Lower lobe of right lung (tissue), 2 donors: ENCODE results near the gene LDB2. TPM values are rescaled to one million over a fixed set of nuclear protein-coding genes. Genes with fewer than 3 reads are reported as not detected.

Experiments used
- ATAC-seq, 2 donors: fragments of 200-7000 bp; cut with Tn5 transposase; one replicate each; pipeline ENCODE4 v1.9.1; 2020 to 2022; ENCODE audit warnings: mild to moderate bottlenecking in 2 of 2, moderate library complexity in 2 of 2
- DNase-seq: peaks from one replicate; pipeline ENCODE4 v3.0.0-alpha.2; 2020
- H3K27ac ChIP-seq: fragments of 200-600 bp; one replicate; pipeline ENCODE4 v1.8.0; 2022
- H3K27me3 ChIP-seq: fragments of 200-600 bp; one replicate; pipeline ENCODE4 v1.8.0; 2022; ENCODE audit warnings: low read depth
- H3K36me3 ChIP-seq: fragments of 200-600 bp; one replicate; pipeline ENCODE4 v1.8.0; 2022; ENCODE audit warnings: mild to moderate bottlenecking
- H3K4me1 ChIP-seq: fragments of 200-600 bp; one replicate; pipeline ENCODE4 v1.8.0; 2022
- H3K4me3 ChIP-seq: fragments of 200-600 bp; one replicate; pipeline ENCODE4 v1.8.0; 2022; ENCODE audit warnings: mild to moderate bottlenecking
- H3K9me3 ChIP-seq: fragments of 200-600 bp; one replicate; pipeline ENCODE4 v1.8.0; 2022
- CTCF ChIP-seq: fragments of 200-600 bp; IDR thresholded peaks from one replicate; pipeline ENCODE4 v1.8.0; 2022; ENCODE audit warnings: antibody characterized with exemption, mild to moderate bottlenecking
- intact Hi-C: fragments of 100-400 bp; cut with DNase I; formaldehyde crosslinking; loops from one replicate; pipeline ENCODE4 v1.11.0; 2022
- total RNA-seq: library from RNA; stranded (reverse); fragmentation: NEBNext Ultra II Directional; extraction: Animal tissue kit (Norgen Biotek cat#: 25700); gene quantifications from one replicate; pipeline ENCODE4 v1.2.1, GENCODE V29; 2021
- donor health status: DM: no; HTN: yes; CAD: no; lungs with severe emphysema.

LDB2 gene
- total RNA-seq, 1 donor from 2014 or later = 113 TPM

- DNase-seq (no peak), ATAC-seq (peak; percentile 30 to 54)
- TF ChIP-seq CTCF = no peak
Measured at GRCh38 chr4:16862697-16863096, 35.7 kb downstream of the LDB2 start.

GRCh38 chr4:16860516-16860915 is 37.9 kb downstream of the LDB2 start:
- no peak for DNase-seq
- Histone ChIP-seq H3K4me3 (no peak overlapping the region), H3K4me1 (peaks cover 21% of the 10 kb centered on the region), H3K27me3 (no peaks in the 10 kb centered on the region), H3K36me3 (no peaks in the 10 kb centered on the region), H3K27ac (no peak overlapping the region), H3K9me3 (no peaks in the 10 kb centered on the region)
- ATAC-seq = no peak
- TF ChIP-seq CTCF = no peak
- intact Hi-C loops = no loop called here

More at GRCh38 chr4:16862697-16863096, 35.7 kb downstream of the LDB2 start:
- H3K27ac ChIP-seq = no peak overlapping the region
- H3K36me3 ChIP-seq = no peaks in the 10 kb centered on the region
- H3K9me3 ChIP-seq = no peaks in the 10 kb centered on the region
- no peak overlapping the region for H3K4me3 ChIP-seq
- H3K27me3 ChIP-seq = no peaks in the 10 kb centered on the region
- peaks cover 21% of the 10 kb centered on the region for H3K4me1 ChIP-seq
- intact Hi-C loops = no loop called here

- intact Hi-C loops = no loop called here
- no peak for TF ChIP-seq CTCF
Measured at GRCh38 chr4:16859031-16859430, 39.4 kb downstream of the LDB2 start.

GRCh38 chr4:16858275-16858752 is 40.1 kb downstream of the LDB2 start:
- ATAC-seq (peak; percentile 51 to 64), DNase-seq (no peak)
- no peak for TF ChIP-seq CTCF
- Histone ChIP-seq H3K9me3 (no peaks in the 10 kb centered on the region), H3K4me1 (peaks cover 13% of the 10 kb centered on the region), H3K27me3 (no peaks in the 10 kb centered on the region), H3K27ac (peak overlapping the region; percentile 62), H3K36me3 (no peaks in the 10 kb centered on the region), H3K4me3 (no peak overlapping the region)
- intact Hi-C loops = no loop called here

More at GRCh38 chr4:16859031-16859430, 39.4 kb downstream of the LDB2 start:
- Histone ChIP-seq H3K9me3 (no peaks in the 10 kb centered on the region), H3K4me1 (peaks cover 13% of the 10 kb centered on the region), H3K27ac (peak overlapping the region; percentile 39), H3K4me3 (no peak overlapping the region), H3K36me3 (no peaks in the 10 kb centered on the region), H3K27me3 (no peaks in the 10 kb centered on the region)
- DNase-seq (no peak), ATAC-seq (no peak)

- intact Hi-C loops = no loop called here
- Histone ChIP-seq H3K9me3 (no peaks in the 10 kb centered on the region), H3K27me3 (no peaks in the 10 kb centered on the region), H3K27ac (peak overlapping the region; percentile 62), H3K36me3 (no peaks in the 10 kb centered on the region), H3K4me3 (no peak overlapping the region), H3K4me1 (peaks cover 14% of the 10 kb centered on the region)
- no peak for TF ChIP-seq CTCF
- no peak for DNase-seq
- peak; percentile 13 to 16 for ATAC-seq
Measured at GRCh38 chr4:16857425-16857824, 41.0 kb downstream of the LDB2 start.
